ENCODE measurements around the gene DKK1.

Gene DKK1

GRCh38 chr10:52322323-52322722 is 8.2 kb downstream of the DKK1 start:
- H3K27ac ChIP-seq: no peak overlapping the region
- H3K4me3 ChIP-seq (ENCODE audit: low read depth, low read length): no peak overlapping the region
- no peaks in the 10 kb centered on the region for H3K79me2 ChIP-seq
- H3K9me3 ChIP-seq (ENCODE audit: control insufficient read depth, low read length): no peaks in the 10 kb centered on the region
- H3K36me3 ChIP-seq (ENCODE audit: control insufficient read depth, insufficient read depth, low read length): no peaks in the 10 kb centered on the region
- H3K4me2 ChIP-seq (ENCODE audit: low read length): no peak overlapping the region
- TF ChIP-seq, protein P1, sequence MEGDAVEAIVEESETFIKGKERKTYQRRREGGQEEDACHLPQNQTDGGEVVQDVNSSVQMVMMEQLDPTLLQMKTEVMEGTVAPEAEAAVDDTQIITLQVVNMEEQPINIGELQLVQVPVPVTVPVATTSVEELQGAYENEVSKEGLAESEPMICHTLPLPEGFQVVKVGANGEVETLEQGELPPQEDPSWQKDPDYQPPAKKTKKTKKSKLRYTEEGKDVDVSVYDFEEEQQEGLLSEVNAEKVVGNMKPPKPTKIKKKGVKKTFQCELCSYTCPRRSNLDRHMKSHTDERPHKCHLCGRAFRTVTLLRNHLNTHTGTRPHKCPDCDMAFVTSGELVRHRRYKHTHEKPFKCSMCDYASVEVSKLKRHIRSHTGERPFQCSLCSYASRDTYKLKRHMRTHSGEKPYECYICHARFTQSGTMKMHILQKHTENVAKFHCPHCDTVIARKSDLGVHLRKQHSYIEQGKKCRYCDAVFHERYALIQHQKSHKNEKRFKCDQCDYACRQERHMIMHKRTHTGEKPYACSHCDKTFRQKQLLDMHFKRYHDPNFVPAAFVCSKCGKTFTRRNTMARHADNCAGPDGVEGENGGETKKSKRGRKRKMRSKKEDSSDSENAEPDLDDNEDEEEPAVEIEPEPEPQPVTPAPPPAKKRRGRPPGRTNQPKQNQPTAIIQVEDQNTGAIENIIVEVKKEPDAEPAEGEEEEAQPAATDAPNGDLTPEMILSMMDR (IDR thresholded peaks at IDR 0.05): no peak
- no peak overlapping the region for H2AFZ ChIP-seq
- no peaks in the 10 kb centered on the region for H3K27me3 ChIP-seq (ENCODE audit: control insufficient read depth, insufficient read depth, low read length)
- H3K4me1 ChIP-seq: no peaks in the 10 kb centered on the region
- no peak overlapping the region for H3K9ac ChIP-seq

DNA sequence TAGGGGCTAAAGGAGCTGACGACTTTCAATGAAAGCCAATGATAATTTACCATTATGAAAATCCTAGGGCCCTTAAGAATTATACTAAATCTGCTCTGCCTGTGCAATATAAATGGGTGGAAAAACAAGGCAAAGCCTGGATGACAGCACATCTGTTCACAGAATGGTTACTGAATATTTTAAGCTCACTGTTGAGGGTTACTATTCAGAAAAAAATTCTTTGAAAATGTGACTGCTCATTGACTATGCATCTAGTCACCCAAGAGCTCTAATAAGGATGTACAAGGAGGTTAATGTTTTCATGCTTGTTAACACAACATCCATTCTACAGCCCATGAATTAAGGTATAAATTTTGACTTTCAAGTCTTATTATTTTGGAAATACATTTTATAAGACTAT is 8.9 kb downstream of the DKK1 start:
- Histone ChIP-seq H3K27me3 (ENCODE audit: control insufficient read depth, insufficient read depth, low read length) (no peaks in the 10 kb centered on the region), H3K27ac (no peak overlapping the region), H3K9ac (no peak overlapping the region), H3K4me1 (no peaks in the 10 kb centered on the region), H3K4me2 (ENCODE audit: low read length) (no peak overlapping the region), H3K9me3 (ENCODE audit: control insufficient read depth, low read length) (no peaks in the 10 kb centered on the region), H3K4me3 (ENCODE audit: low read depth, low read length) (no peak overlapping the region), H3K79me2 (no peaks in the 10 kb centered on the region), H2AFZ (no peak overlapping the region), H3K36me3 (ENCODE audit: control insufficient read depth, insufficient read depth, low read length) (no peaks in the 10 kb centered on the region)
- TF ChIP-seq, protein P1 (IDR thresholded peaks at IDR 0.05): no peak

DNA sequence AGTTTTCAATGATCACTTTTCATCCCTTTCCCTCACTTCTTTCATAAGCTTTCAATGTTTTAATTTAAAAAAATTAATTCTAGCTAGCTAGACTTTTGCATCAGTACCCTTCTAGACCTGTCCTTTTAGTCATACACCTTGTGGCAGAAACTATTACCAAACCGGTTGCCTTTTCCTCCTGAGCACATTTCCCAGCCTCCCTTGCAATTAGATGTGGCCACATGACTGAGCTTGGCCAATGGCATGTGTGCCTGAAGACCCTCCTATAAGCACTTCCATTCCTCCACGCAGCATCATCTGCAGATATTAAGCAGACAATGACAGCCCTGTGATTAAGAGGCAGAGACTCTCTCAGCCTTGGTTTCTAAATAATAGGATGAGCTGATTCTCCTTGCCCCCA is 12.3 kb downstream of the DKK1 start:
- no peak overlapping the region for H3K9ac ChIP-seq
- H3K4me3 ChIP-seq (ENCODE audit: low read depth, low read length): no peak overlapping the region
- H3K79me2 ChIP-seq: no peaks in the 10 kb centered on the region
- TF ChIP-seq, protein P1 (IDR thresholded peaks at IDR 0.05): no peak
- no peaks in the 10 kb centered on the region for H3K36me3 ChIP-seq (ENCODE audit: control insufficient read depth, insufficient read depth, low read length)
- H3K27me3 ChIP-seq (ENCODE audit: control insufficient read depth, insufficient read depth, low read length): no peaks in the 10 kb centered on the region
- H2AFZ ChIP-seq: no peak overlapping the region
- H3K27ac ChIP-seq: no peak overlapping the region
- H3K4me2 ChIP-seq (ENCODE audit: low read length): no peak overlapping the region
- H3K9me3 ChIP-seq (ENCODE audit: control insufficient read depth, low read length): no peaks in the 10 kb centered on the region
- H3K4me1 ChIP-seq: no peaks in the 10 kb centered on the region

GRCh38 chr10:52331638-52332364 is 17.7 kb downstream of the DKK1 start:
- no peak overlapping the region for H3K27ac ChIP-seq
- H3K4me1 ChIP-seq: no peaks in the 10 kb centered on the region
- H3K79me2 ChIP-seq: no peaks in the 10 kb centered on the region
- no peak overlapping the region for H3K4me3 ChIP-seq (ENCODE audit: low read depth, low read length)
- TF ChIP-seq, protein P1 (IDR thresholded peaks at IDR 0.05): no peak
- no peaks in the 10 kb centered on the region for H3K36me3 ChIP-seq (ENCODE audit: control insufficient read depth, insufficient read depth, low read length)
- no peaks in the 10 kb centered on the region for H3K27me3 ChIP-seq (ENCODE audit: control insufficient read depth, insufficient read depth, low read length)
- H2AFZ ChIP-seq: no peak overlapping the region
- H3K9ac ChIP-seq: no peak overlapping the region
- H3K4me2 ChIP-seq (ENCODE audit: low read length): no peak overlapping the region
- H3K9me3 ChIP-seq (ENCODE audit: control insufficient read depth, low read length): no peaks in the 10 kb centered on the region

DNA sequence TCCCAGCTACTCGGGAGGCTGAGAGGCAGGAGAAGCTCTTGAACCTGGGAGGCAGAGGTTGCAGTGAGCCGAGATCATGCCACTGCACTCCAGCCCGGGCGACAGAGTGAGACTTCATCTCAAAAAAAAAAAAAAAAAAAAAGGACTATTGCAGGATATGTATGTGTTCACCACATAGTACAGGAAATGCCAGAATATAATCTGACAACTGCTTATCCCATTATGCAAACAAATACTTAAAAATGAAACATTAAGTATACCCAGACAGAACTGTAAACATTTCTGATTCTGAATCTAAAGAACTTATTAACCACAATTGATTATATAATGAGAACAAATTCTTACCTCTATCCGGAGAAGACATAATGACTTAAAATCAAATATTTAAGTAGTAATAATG is 18.7 kb downstream of the DKK1 start:
- Histone ChIP-seq H3K4me1 (no peaks in the 10 kb centered on the region), H3K4me2 (ENCODE audit: low read length) (no peak overlapping the region), H3K9me3 (ENCODE audit: control insufficient read depth, low read length) (no peaks in the 10 kb centered on the region), H3K27me3 (ENCODE audit: control insufficient read depth, insufficient read depth, low read length) (no peaks in the 10 kb centered on the region), H3K79me2 (no peaks in the 10 kb centered on the region), H3K27ac (no peak overlapping the region), H3K36me3 (ENCODE audit: control insufficient read depth, insufficient read depth, low read length) (no peaks in the 10 kb centered on the region), H3K9ac (no peak overlapping the region), H3K4me3 (ENCODE audit: low read depth, low read length) (no peak overlapping the region), H2AFZ (no peak overlapping the region)
- TF ChIP-seq, protein P1 (IDR thresholded peaks at IDR 0.05): no peak
